K562 (cell line): ENCODE results near the gene WNK1. TPM values are rescaled to one million over a fixed set of nuclear protein-coding genes. Genes with fewer than 3 reads are reported as not detected.

Experiments used
- HNRNPUL1 ChIP-seq: fragments of 200-400 bp; formaldehyde crosslinking; IDR thresholded peaks from 2 replicates; pipeline ENCODE4 v1.6.1; 2017; ENCODE audit warnings: low read length
- HOMEZ ChIP-seq: fragments of 250-450 bp; sonication (Bioruptor Pico); IDR thresholded peaks from 2 replicates; pipeline ENCODE4 v1.4.0; 2020; ENCODE audit warnings: mild to moderate bottlenecking, moderate library complexity
- SRSF1 ChIP-seq: fragments of 200-400 bp; formaldehyde crosslinking; IDR thresholded peaks from 2 replicates; pipeline ENCODE4 v1.6.1; 2017; ENCODE audit warnings: mild to moderate bottlenecking, low read depth, low read length, moderate library complexity
- ZBTB9 ChIP-seq: fragments of 450-650 bp; formaldehyde crosslinking; IDR thresholded peaks from 2 replicates; pipeline ENCODE4 v1.4.0; 2020; ENCODE audit warnings: mild to moderate bottlenecking, moderate library complexity
- ZNF785 ChIP-seq: fragments of 250-450 bp; sonication (Bioruptor Pico); IDR thresholded peaks from 2 replicates; pipeline ENCODE4 v1.4.0; 2020; ENCODE audit warnings: mild to moderate bottlenecking
- polyA plus RNA-seq, 8 experiments: library from polyadenylated mRNA; depleted of rRNA in 4 of 8; stranded (reverse) in 5 of 8; unstranded in 3 of 8; fragments of >200 nt; fragmentation: Nextera tagmentation in 2 of 8; fragmentation: Illumina TruSeq in 1 of 8; extraction: Ambion mirVana in 2 of 8; extraction: Trizol in 1 of 8; gene quantifications; 2 replicates each; pipeline versions ENCODE4 v1.2.1 to v1.2.3, GENCODE V29; 2011 to 2014; ENCODE audit warnings: inconsistent platforms in 1 of 8, missing spikeins in 1 of 8
- total RNA-seq, 7 experiments: library from RNA; depleted of rRNA in 6 of 7; stranded (reverse); fragments of >200 nt in 6 of 7; fragmentation: Illumina TruSeq in 2 of 7; extraction: Trizol in 2 of 7; gene quantifications; 2 replicates each; pipeline versions ENCODE4 v1.2.1 to v1.2.3, GENCODE V29; 2011 to 2021; ENCODE audit warnings: low replicate concordance in 1 of 7
- TF ChIP-seq, protein P1 (sequence below): sonication (generic); formaldehyde crosslinking; IDR thresholded peaks from 2 replicates; pipeline ENCODE4 v1.8.1; 2023; ENCODE audit warnings: mild to moderate bottlenecking, missing genetic modification reagents
- TF ChIP-seq, protein P2 (sequence below): fragments of 450-650 bp; IDR thresholded peaks from 2 replicates; pipeline ENCODE4 v1.6.1; 2017; ENCODE audit warnings: antibody characterized with exemption
- TF ChIP-seq, protein P3 (sequence below), 2 experiments: fragments of 450-650 bp; IDR thresholded peaks; 2 replicates each; pipeline ENCODE4 v1.6.1; 2016; ENCODE audit warnings: mild to moderate bottlenecking in 2 of 2, borderline replicate concordance in 1 of 2, low read depth in 1 of 2, moderate library complexity in 1 of 2

The WNK1 gene
- total and polyA plus RNA-seq, 9 of the 15 experiments (the other 6 are each of a cell fraction or from before 2014, with no cell fraction given) = 4.3 to 73.9 (median 31.0) TPM

DNA sequence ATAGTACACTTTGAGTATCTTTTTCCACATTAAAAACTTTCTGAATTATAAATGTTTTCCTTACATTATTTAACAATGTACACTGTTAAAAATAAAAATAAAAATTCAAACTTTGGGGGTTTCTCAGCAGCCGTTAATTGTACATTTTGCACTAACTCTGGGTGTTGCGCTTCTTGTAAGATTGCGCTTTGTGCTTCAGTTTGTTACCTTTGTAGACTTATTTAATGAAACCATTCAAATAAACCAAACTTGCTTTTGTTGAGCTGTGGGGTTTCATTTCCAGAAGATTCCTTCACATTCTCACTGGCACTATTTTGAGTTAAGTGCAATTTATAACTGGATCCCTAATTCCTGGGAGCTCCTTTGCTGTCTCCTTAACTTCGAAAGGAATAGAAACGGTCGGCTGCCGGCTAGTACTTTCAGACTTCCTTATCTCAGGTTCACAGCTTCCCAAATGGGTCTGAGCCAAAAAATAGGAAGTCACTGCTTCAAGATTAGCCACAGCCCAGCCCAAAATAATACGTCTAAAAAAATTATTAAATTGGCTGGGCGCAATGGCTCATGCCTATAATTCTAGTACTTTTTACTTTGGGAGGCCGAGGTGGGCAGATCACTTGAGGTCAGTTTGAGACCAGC is 158.9 kb downstream of the WNK1 start (continued):
- TF ChIP-seq, protein P1, sequence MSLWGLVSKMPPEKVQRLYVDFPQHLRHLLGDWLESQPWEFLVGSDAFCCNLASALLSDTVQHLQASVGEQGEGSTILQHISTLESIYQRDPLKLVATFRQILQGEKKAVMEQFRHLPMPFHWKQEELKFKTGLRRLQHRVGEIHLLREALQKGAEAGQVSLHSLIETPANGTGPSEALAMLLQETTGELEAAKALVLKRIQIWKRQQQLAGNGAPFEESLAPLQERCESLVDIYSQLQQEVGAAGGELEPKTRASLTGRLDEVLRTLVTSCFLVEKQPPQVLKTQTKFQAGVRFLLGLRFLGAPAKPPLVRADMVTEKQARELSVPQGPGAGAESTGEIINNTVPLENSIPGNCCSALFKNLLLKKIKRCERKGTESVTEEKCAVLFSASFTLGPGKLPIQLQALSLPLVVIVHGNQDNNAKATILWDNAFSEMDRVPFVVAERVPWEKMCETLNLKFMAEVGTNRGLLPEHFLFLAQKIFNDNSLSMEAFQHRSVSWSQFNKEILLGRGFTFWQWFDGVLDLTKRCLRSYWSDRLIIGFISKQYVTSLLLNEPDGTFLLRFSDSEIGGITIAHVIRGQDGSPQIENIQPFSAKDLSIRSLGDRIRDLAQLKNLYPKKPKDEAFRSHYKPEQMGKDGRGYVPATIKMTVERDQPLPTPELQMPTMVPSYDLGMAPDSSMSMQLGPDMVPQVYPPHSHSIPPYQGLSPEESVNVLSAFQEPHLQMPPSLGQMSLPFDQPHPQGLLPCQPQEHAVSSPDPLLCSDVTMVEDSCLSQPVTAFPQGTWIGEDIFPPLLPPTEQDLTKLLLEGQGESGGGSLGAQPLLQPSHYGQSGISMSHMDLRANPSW (CRISPR knock-in tag) = no peak
- TF ChIP-seq, protein P2, sequence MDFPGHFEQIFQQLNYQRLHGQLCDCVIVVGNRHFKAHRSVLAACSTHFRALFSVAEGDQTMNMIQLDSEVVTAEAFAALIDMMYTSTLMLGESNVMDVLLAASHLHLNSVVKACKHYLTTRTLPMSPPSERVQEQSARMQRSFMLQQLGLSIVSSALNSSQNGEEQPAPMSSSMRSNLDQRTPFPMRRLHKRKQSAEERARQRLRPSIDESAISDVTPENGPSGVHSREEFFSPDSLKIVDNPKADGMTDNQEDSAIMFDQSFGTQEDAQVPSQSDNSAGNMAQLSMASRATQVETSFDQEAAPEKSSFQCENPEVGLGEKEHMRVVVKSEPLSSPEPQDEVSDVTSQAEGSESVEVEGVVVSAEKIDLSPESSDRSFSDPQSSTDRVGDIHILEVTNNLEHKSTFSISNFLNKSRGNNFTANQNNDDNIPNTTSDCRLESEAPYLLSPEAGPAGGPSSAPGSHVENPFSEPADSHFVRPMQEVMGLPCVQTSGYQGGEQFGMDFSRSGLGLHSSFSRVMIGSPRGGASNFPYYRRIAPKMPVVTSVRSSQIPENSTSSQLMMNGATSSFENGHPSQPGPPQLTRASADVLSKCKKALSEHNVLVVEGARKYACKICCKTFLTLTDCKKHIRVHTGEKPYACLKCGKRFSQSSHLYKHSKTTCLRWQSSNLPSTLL = no peak
- no peak for TF ChIP-seq SRSF1
- no peak for TF ChIP-seq ZBTB9 (CRISPR knock-in tag)
- TF ChIP-seq ZNF785 (CRISPR knock-in tag) = no peak
- no peak for TF ChIP-seq HNRNPUL1
- TF ChIP-seq HOMEZ (CRISPR knock-in tag) = no peak
- TF ChIP-seq, protein P3, sequence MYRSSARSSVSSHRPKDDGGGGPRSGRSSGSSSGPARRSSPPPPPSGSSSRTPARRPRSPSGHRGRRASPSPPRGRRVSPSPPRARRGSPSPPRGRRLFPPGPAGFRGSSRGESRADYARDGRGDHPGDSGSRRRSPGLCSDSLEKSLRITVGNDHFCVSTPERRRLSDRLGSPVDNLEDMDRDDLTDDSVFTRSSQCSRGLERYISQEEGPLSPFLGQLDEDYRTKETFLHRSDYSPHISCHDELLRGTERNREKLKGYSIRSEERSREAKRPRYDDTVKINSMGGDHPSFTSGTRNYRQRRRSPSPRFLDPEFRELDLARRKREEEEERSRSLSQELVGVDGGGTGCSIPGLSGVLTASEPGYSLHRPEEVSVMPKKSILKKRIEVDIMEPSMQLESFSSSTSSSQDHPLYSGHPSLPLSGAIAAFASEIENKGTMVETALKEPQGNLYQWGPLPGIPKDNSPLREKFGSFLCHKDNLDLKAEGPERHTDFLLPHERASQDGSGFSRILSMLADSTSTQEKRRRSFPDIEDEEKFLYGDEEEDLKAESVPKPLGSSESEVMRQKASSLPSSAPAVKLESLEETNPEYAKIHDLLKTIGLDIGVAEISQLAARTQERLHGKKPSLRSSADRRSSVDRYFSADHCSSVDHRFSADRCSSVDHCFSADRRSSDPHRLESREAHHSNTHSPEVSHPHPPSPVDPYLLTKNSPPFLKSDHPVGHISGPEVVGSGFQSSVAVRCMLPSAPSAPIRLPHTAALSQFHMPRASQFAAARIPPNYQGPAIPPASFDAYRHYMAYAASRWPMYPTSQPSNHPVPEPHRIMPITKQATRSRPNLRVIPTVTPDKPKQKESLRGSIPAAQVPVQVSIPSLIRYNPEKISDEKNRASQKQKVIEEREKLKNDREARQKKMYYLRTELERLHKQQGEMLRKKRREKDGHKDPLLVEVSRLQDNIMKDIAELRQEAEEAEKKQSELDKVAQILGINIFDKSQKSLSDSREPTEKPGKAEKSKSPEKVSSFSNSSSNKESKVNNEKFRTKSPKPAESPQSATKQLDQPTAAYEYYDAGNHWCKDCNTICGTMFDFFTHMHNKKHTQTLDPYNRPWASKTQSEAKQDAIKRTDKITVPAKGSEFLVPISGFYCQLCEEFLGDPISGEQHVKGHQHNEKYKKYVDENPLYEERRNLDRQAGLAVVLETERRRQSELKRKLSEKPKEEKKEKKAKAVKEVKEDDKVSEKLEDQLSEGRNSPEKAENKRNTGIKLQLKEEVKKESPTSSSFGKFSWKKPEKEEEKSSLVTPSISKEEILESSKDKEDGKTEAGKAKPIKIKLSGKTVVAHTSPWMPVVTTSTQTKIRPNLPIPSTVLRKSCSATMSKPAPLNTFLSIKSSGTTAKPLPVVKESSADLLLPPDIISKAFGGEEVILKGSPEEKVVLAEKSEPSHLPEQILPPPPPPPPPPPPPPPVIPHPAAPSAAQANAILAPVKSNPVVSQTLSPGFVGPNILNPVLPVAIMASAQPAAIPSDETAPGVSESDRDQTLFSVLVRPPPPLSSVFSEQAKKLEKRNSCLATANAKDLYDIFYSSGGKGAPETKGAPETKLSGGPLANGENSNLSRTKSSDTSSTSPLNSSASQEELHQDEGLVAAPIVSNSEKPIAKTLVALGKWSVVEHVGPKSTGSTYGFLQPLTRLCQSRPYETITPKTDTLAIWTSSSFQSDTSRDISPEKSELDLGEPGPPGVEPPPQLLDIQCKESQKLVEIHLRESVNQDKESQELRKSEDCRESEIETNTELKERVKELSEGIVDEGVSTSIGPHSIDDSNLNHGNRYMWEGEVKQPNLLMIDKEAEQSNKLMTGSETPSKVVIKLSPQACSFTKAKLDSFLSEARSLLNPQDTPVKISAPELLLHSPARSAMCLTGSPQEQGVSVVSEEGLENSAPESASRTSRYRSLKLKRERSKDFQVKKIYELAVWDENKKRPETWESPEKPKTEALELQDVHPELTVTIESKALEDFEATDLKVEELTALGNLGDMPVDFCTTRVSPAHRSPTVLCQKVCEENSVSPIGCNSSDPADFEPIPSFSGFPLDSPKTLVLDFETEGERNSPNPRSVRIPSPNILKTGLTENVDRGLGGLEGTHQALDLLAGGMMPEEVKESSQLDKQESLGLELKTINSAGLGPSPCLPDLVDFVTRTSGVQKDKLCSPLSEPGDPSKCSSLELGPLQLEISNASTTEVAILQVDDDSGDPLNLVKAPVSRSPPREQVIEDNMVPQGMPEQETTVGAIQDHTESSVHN (IDR thresholded peaks at IDR 0.05; ENCODE audit: borderline replicate concordance in 1 of 2, low read depth in 1 of 2) = no peak
